GM12878 (cell line): ENCODE results near the gene MPC1. TPM values are rescaled to one million over a fixed set of nuclear protein-coding genes. Genes with fewer than 3 reads are reported as not detected.

Experiments used
- ATAC-seq: fragments of 200-7000 bp; cut with Tn5 transposase; 3 replicates; pipeline ENCODE4 v1.9.1; 2020; ENCODE audit warnings: mild to moderate bottlenecking, moderate library complexity
- BruUV-seq: library from RNA; stranded (reverse); fragments of 400-500 nt; replicated peaks from 2 replicates; lab custom pipeline; 2021; lab: Mats Ljungman, UMichigan
- CTCF ChIA-PET: fragments of 300-600 bp; sonication (Branson Sonifier 250); formaldehyde crosslinking; extraction: SDS; loops from one replicate; lab custom pipeline; 2021; ENCODE audit warnings: inconsistent platforms; lab: Yijun Ruan, JAX
- POLR2A ChIA-PET: fragments of 350-600 bp; formaldehyde crosslinking; extraction: SDS; loops from one replicate; lab custom pipeline; 2021; ENCODE audit warnings: inconsistent platforms; lab: Charles Lee
- RAD21 ChIA-PET: fragments of 300-600 bp; sonication (Branson Sonifier 250); formaldehyde crosslinking; loops from one replicate; lab custom pipeline; 2023; ENCODE audit warnings: antibody characterized with exemption; ENCODE audit not compliant: unreplicated experiment; lab: Charles Lee
- SMC1A ChIA-PET: fragments of 300-600 bp; sonication (Branson Sonifier 250); formaldehyde crosslinking; loops from one replicate; lab custom pipeline; 2023; ENCODE audit not compliant: unreplicated experiment, uncharacterized antibody; lab: Charles Lee
- DNase-seq: peaks from one replicate; pipeline ENCODE4 v3.0.0-alpha.2; 2011; ENCODE audit warnings: low read depth, low spot score
- FAIRE-seq: peaks from 3 replicates; lab custom pipeline; 2011; peaks lifted over from hg19 to GRCh38; lab: Jason Lieb, UNC
- H2AFZ ChIP-seq: 2 replicates; pipeline ENCODE4 v1.6.0; 2011; ENCODE audit warnings: low read depth, low read length, control low read depth; ENCODE audit not compliant: control insufficient read depth
- H3K27ac ChIP-seq: 2 replicates; pipeline ENCODE4 v1.5.1; 2011; ENCODE audit warnings: control low read depth; ENCODE audit not compliant: control insufficient read depth, insufficient read depth
- H3K27me3 ChIP-seq, 2 experiments: replicated peaks in 1 of 2; 2 replicates each; pipeline versions ENCODE4 v1.6.0 to v1.6.1; 2011; ENCODE audit warnings: low read length in 1 of 2; ENCODE audit not compliant: control insufficient read depth in 2 of 2, insufficient read depth in 2 of 2
- H3K36me3 ChIP-seq, 2 experiments: 2 replicates each; pipeline ENCODE4 v1.5.1; 2011; ENCODE audit warnings: low read length in 1 of 2; ENCODE audit not compliant: control insufficient read depth in 2 of 2, insufficient read depth in 2 of 2
- H3K4me1 ChIP-seq: 2 replicates; pipeline ENCODE4 v1.6.1; 2011; ENCODE audit warnings: mild to moderate bottlenecking, low read length, moderate library complexity, mixed read lengths; ENCODE audit not compliant: control insufficient read depth, insufficient read depth
- H3K4me2 ChIP-seq: 2 replicates; pipeline ENCODE4 v1.6.0; 2011; ENCODE audit warnings: control low read depth; ENCODE audit not compliant: control insufficient read depth, insufficient read depth
- H3K4me3 ChIP-seq: fragments of 200-600 bp; sonication (generic); 2 replicates; pipeline ENCODE4 v1.5.1; 2016
- H3K79me2 ChIP-seq: 2 replicates; pipeline ENCODE4 v1.6.0; 2011; ENCODE audit warnings: low read length; ENCODE audit not compliant: control insufficient read depth, insufficient read depth
- H3K9ac ChIP-seq: 2 replicates; pipeline ENCODE4 v1.8.0; 2011; ENCODE audit warnings: low read length, control low read depth, mixed read lengths; ENCODE audit not compliant: control insufficient read depth, insufficient read depth
- H3K9me3 ChIP-seq: replicated peaks from 3 replicates; pipeline ENCODE4 v1.5.1; 2011; ENCODE audit warnings: mild to moderate bottlenecking, low read length; ENCODE audit not compliant: control insufficient read depth, insufficient read depth
- H4K20me1 ChIP-seq: 2 replicates; pipeline ENCODE4 v1.6.0; 2011; ENCODE audit not compliant: control insufficient read depth, insufficient read depth
- BMI1 ChIP-seq: fragments of 450-650 bp; IDR thresholded peaks from 2 replicates; pipeline ENCODE4 v1.6.1; 2016; ENCODE audit warnings: mild to moderate bottlenecking, moderate library complexity, borderline replicate concordance
- IKZF1 ChIP-seq: fragments of 450-650 bp; conservative IDR thresholded peaks from 2 replicates; pipeline ENCODE4 v1.6.1; 2017; ENCODE audit warnings: antibody characterized with exemption, mild to moderate bottlenecking
- KLF5 ChIP-seq: fragments of 450-650 bp; IDR thresholded peaks from 2 replicates; pipeline ENCODE4 v1.6.1; 2014; ENCODE audit warnings: mild to moderate bottlenecking; ENCODE audit not compliant: partially characterized antibody
- MEF2B ChIP-seq: fragments of 450-650 bp; IDR thresholded peaks from 2 replicates; pipeline ENCODE4 v1.6.1; 2018; ENCODE audit warnings: mild to moderate bottlenecking, moderate library complexity; ENCODE audit not compliant: partially characterized antibody, poor library complexity, severe bottlenecking
- NR2F1 ChIP-seq: fragments of 450-650 bp; conservative IDR thresholded peaks from 2 replicates; pipeline ENCODE4 v1.6.1; 2017; ENCODE audit warnings: mild to moderate bottlenecking
- POLR2AphosphoS5 ChIP-seq: IDR thresholded peaks from 2 replicates; pipeline ENCODE4 v1.6.1; 2011; ENCODE audit warnings: mild to moderate bottlenecking, low read length, inconsistent platforms
- SREBF1 ChIP-seq: IDR thresholded peaks from 2 replicates; pipeline ENCODE4 v1.6.1; 2012; ENCODE audit warnings: mild to moderate bottlenecking, low read length
- STAT3 ChIP-seq: IDR thresholded peaks from 2 replicates; pipeline ENCODE4 v1.6.1; 2011; ENCODE audit warnings: low read depth, low read length, improper control_type of control experiment
- YY1 ChIP-seq: IDR thresholded peaks from 2 replicates; pipeline ENCODE4 v1.6.1; 2011; ENCODE audit warnings: low read depth, mild to moderate bottlenecking, low read length
- WGBS: methylation state at CpG from one replicate; pipeline ENCODE4 v1.1.6; 2016; ENCODE audit warnings: low lambda C conversion rate; ENCODE audit not compliant: insufficient replicate concordance, insufficient coverage; ENCODE audit errors: missing lambda C conversion rate; 5-methylcytosine and 5-hydroxymethylcytosine counted together
- in situ Hi-C: fragments of 300-500 bp; cut with MboI; formaldehyde crosslinking; loops from 9 replicates; pipeline ENCODE4 v1.14.3; 2018; ENCODE audit warnings: mixed read lengths
- intact Hi-C: fragments of 100-400 bp; cut with micrococcal nuclease; formaldehyde crosslinking; loops from one replicate; pipeline ENCODE4 v1.14.2; 2022; ENCODE audit not compliant: unreplicated experiment
- polyA plus RNA-seq, 11 experiments: library from polyadenylated mRNA; depleted of rRNA in 4 of 11; unstranded in 6 of 11; stranded (reverse) in 5 of 11; fragments of >200 nt; fragmentation: Nextera tagmentation in 4 of 11; fragmentation: Illumina TruSeq in 1 of 11; extraction: Ambion mirVana in 4 of 11; extraction: Trizol in 1 of 11; gene quantifications; 1 replicate in 1 of 11; 2 replicates in 10 of 11; pipeline versions ENCODE4 v1.2.1 to v1.2.3, GENCODE V29; 2011 to 2016; ENCODE audit warnings: inconsistent platforms in 2 of 11, missing spikeins in 2 of 11, low read depth in 1 of 11
- total RNA-seq, 4 experiments: library from RNA; depleted of rRNA in 3 of 4; stranded (reverse); fragments of >200 nt in 3 of 4; fragmentation: Illumina TruSeq in 1 of 4; extraction: Trizol in 1 of 4; gene quantifications; 2 replicates each; pipeline versions ENCODE4 v1.2.1 to v1.2.3, GENCODE V29; 2013 to 2021

MPC1 gene
- total and polyA plus RNA-seq, 10 of the 15 experiments (the other 5 are each of a cell fraction or from before 2014, with no cell fraction given) = 53.2 to 177 (median 78.8) TPM

DNA sequence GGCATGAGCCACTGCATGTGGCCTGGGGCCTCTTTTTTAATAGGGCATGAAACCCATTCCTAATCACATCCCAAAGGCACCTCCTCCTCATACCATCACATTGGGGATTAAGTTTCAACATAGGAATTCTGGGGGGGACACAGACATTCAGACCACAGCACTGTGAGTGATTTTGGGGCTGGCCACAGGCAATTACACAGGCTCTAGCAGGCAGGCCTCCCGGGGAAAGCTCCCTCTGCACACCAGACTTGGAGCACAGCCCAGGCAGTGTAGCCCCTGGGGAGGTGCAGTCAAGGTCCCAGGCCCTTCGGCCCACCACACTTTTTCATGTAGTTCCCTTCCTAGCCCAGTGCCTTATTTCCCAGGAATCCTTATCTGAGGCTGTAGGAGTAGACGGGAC lies 45.9 kb downstream of the MPC1 start:
- H3K4me1 ChIP-seq = peaks cover 43% of the 10 kb centered on the region
- POLR2A ChIA-PET = interaction anchor here (0.6 to 3.6 kb wide), 6 partner anchors 11 to 714 kb away, joined by 3 to 24 read pairs (median 5); no protein-coding TSS in a partner anchor
- peak overlapping the region; percentile 93 for H3K27ac ChIP-seq
- peaks cover 100% of the 10 kb centered on the region for H3K79me2 ChIP-seq
- no peak for DNase-seq
- no peaks in the 10 kb centered on the region for H3K27me3 ChIP-seq
- H3K36me3 ChIP-seq = peaks cover 2 to 21% of the 10 kb centered on the region in 2 experiments
- intact Hi-C loops (loop anchor here (10.0 kb wide), 1 partner anchor 758 kb away; no protein-coding TSS in a partner anchor), in situ Hi-C loops (no loop called here)
- CTCF ChIA-PET = interaction anchor here (0.7 to 4.7 kb wide), 9 partner anchors 10 to 51 kb away, joined by 3 to 45 read pairs (median 4); no protein-coding TSS in a partner anchor
- no TSS peak for BruUV-seq
- H4K20me1 ChIP-seq = 0 out of 2 replicates have a peak, but pooled peaks cover 3% of the 10 kb centered on the region
- RAD21 ChIA-PET = interaction anchor here (1.2 to 5.3 kb wide), 7 partner anchors 10 to 64 kb away, joined by 3 to 43 read pairs (median 7); no protein-coding TSS in a partner anchor
- peak overlapping the region; percentile 39 for H3K9ac ChIP-seq
- H3K9me3 ChIP-seq = no peaks in the 10 kb centered on the region; the same call in 2 of the 3 replicates
- 41% methylated on average over 3 of the region's 3 CpGs for WGBS
- no peak for FAIRE-seq
- TF ChIP-seq SREBF1 (no peak), BMI1 (0 out of 2 replicates have a peak, but pooled peaks have one; percentile 12), MEF2B (peak; percentile 75), YY1 (no peak), IKZF1 (0 out of 2 replicates have a peak, but pooled peaks have one; percentile 37), KLF5 (no peak), STAT3 (no peak), POLR2AphosphoS5 (peak; percentile 49; the same call in 1 of the 2 replicates), NR2F1 (no peak)
- SMC1A ChIA-PET = interaction anchor here (1.0 to 4.9 kb wide), 13 partner anchors 8 to 63 kb away, joined by 3 to 41 read pairs (median 5); no protein-coding TSS in a partner anchor
- no peak overlapping the region for H2AFZ ChIP-seq
- H3K4me3 ChIP-seq = peak overlapping the region; percentile 53
- ATAC-seq = peak; percentile 8; the same call in 1 of the 3 replicates
- peak overlapping the region; percentile 72 for H3K4me2 ChIP-seq
